ENCODE data around the gene HMOX1. TPM values are rescaled to one million over a fixed set of nuclear protein-coding genes. Genes with fewer than 3 reads are reported as not detected.
"Not testable (repeated sequence)": the region's sequence is repeated elsewhere in the genome, so short reads cannot be mapped to it uniquely, and the experiment has no call there.

Gene HMOX1
- total and polyA plus RNA-seq, 2 of the 8 experiments (the other 6 are each of a cell fraction or from before 2014, with no cell fraction given), result 25.0 to 41.6 TPM

DNA sequence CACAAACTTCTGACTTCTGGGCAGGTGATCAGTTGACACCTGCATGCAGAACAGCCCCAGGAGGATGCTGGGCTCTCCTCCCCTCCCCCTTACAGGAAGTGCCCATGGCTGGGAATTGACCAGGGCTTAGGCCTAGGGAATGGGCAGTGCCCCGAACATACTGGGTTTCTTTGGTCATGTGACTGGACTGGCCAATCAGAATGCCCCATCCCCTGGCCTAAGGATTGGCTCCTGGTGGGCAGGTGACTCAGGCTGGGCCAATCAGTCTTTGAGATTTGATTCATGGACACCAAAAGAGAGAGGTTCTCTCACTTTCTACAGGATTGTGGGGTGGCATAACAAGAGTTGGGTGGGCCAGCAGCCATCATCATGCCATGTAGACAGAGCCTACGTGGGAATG, 56.2 kb downstream of the HMOX1 start (continued):
- TF ChIP-seq, protein P1, sequence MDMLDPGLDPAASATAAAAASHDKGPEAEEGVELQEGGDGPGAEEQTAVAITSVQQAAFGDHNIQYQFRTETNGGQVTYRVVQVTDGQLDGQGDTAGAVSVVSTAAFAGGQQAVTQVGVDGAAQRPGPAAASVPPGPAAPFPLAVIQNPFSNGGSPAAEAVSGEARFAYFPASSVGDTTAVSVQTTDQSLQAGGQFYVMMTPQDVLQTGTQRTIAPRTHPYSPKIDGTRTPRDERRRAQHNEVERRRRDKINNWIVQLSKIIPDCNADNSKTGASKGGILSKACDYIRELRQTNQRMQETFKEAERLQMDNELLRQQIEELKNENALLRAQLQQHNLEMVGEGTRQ (IDR thresholded peaks at IDR 0.05; ENCODE audit: low read length), result peak; percentile 90
- no peak for TF ChIP-seq EZH2 (IDR thresholded peaks at IDR 0.05; ENCODE audit: low read depth, low read length, severe bottlenecking)
- TF ChIP-seq ASH2L (IDR thresholded peaks at IDR 0.05; ENCODE audit: low read length), result no peak
- TF ChIP-seq TAF7 (optimal IDR thresholded peaks at IDR 0.05; ENCODE audit: borderline replicate concordance, low read depth, low read length), result no peak
- TF ChIP-seq SP1 (IDR thresholded peaks at IDR 0.05; ENCODE audit: low read depth, low read length), result 0 out of 2 replicates have a peak, but pooled peaks have one; percentile 36
- no peak for TF ChIP-seq BCL11A (IDR thresholded peaks at IDR 0.05; ENCODE audit: low read depth in 2 of 2, low read length in 2 of 2)
- no peak for TF ChIP-seq SAP30 (IDR thresholded peaks at IDR 0.05; ENCODE audit: insufficient read depth, insufficient replicate concordance, low read length)
- TF ChIP-seq, protein P2, sequence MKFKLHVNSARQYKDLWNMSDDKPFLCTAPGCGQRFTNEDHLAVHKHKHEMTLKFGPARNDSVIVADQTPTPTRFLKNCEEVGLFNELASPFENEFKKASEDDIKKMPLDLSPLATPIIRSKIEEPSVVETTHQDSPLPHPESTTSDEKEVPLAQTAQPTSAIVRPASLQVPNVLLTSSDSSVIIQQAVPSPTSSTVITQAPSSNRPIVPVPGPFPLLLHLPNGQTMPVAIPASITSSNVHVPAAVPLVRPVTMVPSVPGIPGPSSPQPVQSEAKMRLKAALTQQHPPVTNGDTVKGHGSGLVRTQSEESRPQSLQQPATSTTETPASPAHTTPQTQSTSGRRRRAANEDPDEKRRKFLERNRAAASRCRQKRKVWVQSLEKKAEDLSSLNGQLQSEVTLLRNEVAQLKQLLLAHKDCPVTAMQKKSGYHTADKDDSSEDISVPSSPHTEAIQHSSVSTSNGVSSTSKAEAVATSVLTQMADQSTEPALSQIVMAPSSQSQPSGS (IDR thresholded peaks at IDR 0.05; ENCODE audit: low read length), result no peak

DNA sequence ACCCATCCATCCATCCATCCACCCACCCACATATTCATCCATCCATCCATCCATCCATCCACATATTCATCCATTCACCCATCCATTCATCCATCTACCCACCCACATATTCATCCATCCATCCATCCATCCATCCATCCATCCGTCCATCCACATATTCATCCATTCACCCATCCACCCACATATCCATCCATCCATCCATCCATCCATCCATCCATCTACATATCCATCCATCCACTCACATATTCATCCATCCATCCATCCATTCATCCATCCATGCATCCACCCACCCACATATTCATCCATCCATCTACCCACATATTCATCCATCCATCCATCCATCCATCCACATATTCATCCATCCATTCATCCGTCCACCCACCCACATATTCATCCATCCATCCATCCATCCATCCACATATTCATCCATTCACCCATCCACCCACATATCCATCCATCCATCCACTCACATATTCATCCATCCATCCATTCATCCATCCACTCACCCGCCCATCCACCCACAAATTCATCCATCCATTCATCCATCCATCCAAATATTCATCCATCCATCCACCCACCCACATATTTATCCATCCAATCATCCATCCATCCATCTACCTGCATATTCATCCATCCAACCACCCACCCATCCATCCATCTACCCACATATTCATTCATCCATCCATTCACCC, 57.9 kb downstream of the HMOX1 start:
- H3K79me2 ChIP-seq (ENCODE audit: control insufficient read depth in 1 of 2, insufficient read depth in 2 of 2, low read length in 2 of 2); H3K18ac ChIP-seq (ENCODE audit: extremely low read depth, low read length); H2BK5ac ChIP-seq (ENCODE audit: low read depth, low read length); DNase-seq (ENCODE audit: low read depth in 1 of 2, low spot score in 2 of 2); H3K4me1 ChIP-seq (replicated peaks in 1 of 4; ENCODE audit: control insufficient read depth in 3 of 4, insufficient read depth in 4 of 4, low read length in 3 of 4); POLR2A ChIA-PET (ENCODE audit: partially characterized antibody); H3K4me3 ChIP-seq (ENCODE audit: extremely low read depth in 1 of 4, insufficient read depth in 2 of 4, low read depth in 3 of 4, low read length in 4 of 4); H4K91ac ChIP-seq (replicated peaks; ENCODE audit: insufficient read length, low read length); H3K9ac ChIP-seq (replicated peaks in 1 of 4; ENCODE audit: extremely low read depth in 1 of 4, low read depth in 3 of 4, low read length in 3 of 4); H2AK5ac ChIP-seq (ENCODE audit: low read depth, low read length); H2BK15ac ChIP-seq (ENCODE audit: low read length); H3K79me1 ChIP-seq (ENCODE audit: low read depth, low read length); FAIRE-seq; H3K4me2 ChIP-seq (ENCODE audit: insufficient read depth in 1 of 2, low read depth in 2 of 2, low read length in 2 of 2); H2AFZ ChIP-seq (ENCODE audit: low read length); H2BK12ac ChIP-seq (ENCODE audit: low read depth, low read length); H4K5ac ChIP-seq (ENCODE audit: insufficient read length, low read depth, low read length); H3K56ac ChIP-seq (replicated peaks; ENCODE audit: insufficient read length, low read depth, low read length); H3K4ac ChIP-seq (replicated peaks; ENCODE audit: insufficient read length, low read depth, low read length); H3K9me3 ChIP-seq (ENCODE audit: insufficient read depth in 2 of 2, low read depth in 1 of 2, low read length in 1 of 2); H4K8ac ChIP-seq (ENCODE audit: extremely low read depth, insufficient read depth, low read length); H3K14ac ChIP-seq (ENCODE audit: insufficient read length); H2BK120ac ChIP-seq (replicated peaks; ENCODE audit: low read depth, low read length); H3K36me3 ChIP-seq (ENCODE audit: control insufficient read depth in 2 of 4, insufficient read depth in 4 of 4, low read length in 3 of 4); H4K20me1 ChIP-seq (replicated peaks in 1 of 2; ENCODE audit: control insufficient read depth in 1 of 2, insufficient read depth in 2 of 2, low read length in 2 of 2); H3K23ac ChIP-seq (ENCODE audit: insufficient read length); H2BK20ac ChIP-seq (ENCODE audit: low read length); H3K27me3 ChIP-seq (replicated peaks in 1 of 4; ENCODE audit: control insufficient read depth in 3 of 4, extremely low read depth in 1 of 4, insufficient read depth in 3 of 4, low read length in 3 of 4); CTCF ChIA-PET (ENCODE audit: partially characterized antibody); H3K27ac ChIP-seq (ENCODE audit: low read depth, low read length): not testable (repeated sequence)
- peaks cover 13% of the 10 kb centered on the region; the same call in 1 of the 2 replicates for H3K23me2 ChIP-seq (ENCODE audit: low read depth, low read length)
- 54 to 100% methylated on average over 2 to 3 of the region's 3 CpGs for WGBS, 2 experiments (ENCODE audit: extremely low coverage in 1 of 2, insufficient coverage in 1 of 2, insufficient read length in 1 of 2, insufficient replicate concordance in 2 of 2, low coverage in 1 of 2, low lambda C conversion rate in 2 of 2, missing lambda C conversion rate in 1 of 2)
